Uterus (tissue), 2 donors: ENCODE data around the gene PTPRD.

ENCODE experiments used
- POLR2A ChIP-seq, 2 donors: fragments of 450-650 bp; IDR thresholded peaks; one replicate each; pipeline ENCODE4 v1.6.1; 2016; ENCODE audit warnings: antibody characterized with exemption in 2 of 2, mild to moderate bottlenecking in 1 of 2, moderate library complexity in 1 of 2
- TF ChIP-seq, protein P1 (sequence below), 4 experiments: fragments of 200-600 bp in 2 of 4; fragments of 450-650 bp in 2 of 4; sonication (generic) in 2 of 4; IDR thresholded peaks; one replicate each; pipeline ENCODE4 v1.5.1; 2016 to 2019; ENCODE audit warnings: antibody characterized with exemption in 4 of 4, mild to moderate bottlenecking in 2 of 4, moderate library complexity in 1 of 4

DNA sequence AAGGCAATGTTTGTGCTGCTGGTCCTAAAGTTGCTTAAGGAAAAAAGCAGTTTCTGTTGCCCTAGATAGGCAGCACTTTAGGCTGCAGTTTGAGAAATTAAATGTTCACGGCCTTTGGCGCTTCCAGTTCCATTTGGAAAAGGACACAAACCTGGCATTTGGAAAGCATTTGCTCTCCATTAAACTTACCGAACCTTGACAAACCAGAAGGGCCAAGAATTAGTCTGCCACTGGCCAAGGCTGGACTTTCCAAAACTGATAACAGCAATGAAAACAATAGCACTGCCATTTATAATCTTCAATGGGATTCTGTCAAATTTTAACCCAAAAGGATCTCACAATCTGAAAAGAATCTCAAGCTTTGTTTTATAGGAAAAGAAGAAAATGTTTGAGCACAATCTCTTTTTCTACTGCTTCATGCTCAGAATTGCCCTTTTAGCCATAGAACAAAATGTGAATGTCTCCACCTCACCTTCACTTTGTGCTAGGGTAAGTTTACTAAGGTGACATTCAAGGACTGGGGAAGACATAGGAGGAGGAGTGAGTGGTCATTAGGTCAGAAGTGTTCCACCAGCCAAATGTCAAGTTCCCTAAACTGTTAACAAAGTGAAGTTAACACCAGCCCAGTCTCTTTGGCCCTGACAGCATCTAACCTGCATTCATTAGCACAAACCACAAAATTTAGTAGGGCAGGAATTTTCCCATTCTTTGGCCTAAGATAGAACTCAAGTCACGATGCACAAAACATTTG lies 2229.8 kb downstream of the PTPRD start:
- TF ChIP-seq, protein P1, sequence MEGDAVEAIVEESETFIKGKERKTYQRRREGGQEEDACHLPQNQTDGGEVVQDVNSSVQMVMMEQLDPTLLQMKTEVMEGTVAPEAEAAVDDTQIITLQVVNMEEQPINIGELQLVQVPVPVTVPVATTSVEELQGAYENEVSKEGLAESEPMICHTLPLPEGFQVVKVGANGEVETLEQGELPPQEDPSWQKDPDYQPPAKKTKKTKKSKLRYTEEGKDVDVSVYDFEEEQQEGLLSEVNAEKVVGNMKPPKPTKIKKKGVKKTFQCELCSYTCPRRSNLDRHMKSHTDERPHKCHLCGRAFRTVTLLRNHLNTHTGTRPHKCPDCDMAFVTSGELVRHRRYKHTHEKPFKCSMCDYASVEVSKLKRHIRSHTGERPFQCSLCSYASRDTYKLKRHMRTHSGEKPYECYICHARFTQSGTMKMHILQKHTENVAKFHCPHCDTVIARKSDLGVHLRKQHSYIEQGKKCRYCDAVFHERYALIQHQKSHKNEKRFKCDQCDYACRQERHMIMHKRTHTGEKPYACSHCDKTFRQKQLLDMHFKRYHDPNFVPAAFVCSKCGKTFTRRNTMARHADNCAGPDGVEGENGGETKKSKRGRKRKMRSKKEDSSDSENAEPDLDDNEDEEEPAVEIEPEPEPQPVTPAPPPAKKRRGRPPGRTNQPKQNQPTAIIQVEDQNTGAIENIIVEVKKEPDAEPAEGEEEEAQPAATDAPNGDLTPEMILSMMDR (IDR thresholded peaks at IDR 0.05) = no peak
- TF ChIP-seq POLR2A (IDR thresholded peaks at IDR 0.05) = no peak
